ENCODE data around the gene C6orf118. TPM values are rescaled to one million over a fixed set of nuclear protein-coding genes. Genes with fewer than 3 reads are reported as not detected.

Gene C6orf118
- total RNA-seq, 6 experiments from 2014 or later: not detected

GRCh38 chr6:165231581-165232561 lies 77.5 kb downstream of the C6orf118 start:
- peaks cover 6% of the 10 kb centered on the region for H3K36me3 Mint-ChIP-seq (ENCODE audit: low read depth)
- peaks cover 73% of the 10 kb centered on the region for H3K9me3 Mint-ChIP-seq
- H3K27ac Mint-ChIP-seq: no peak overlapping the region
- peaks cover 2% of the 10 kb centered on the region; the same call in 1 of the 2 replicates for H3K27me3 Mint-ChIP-seq (ENCODE audit: insufficient read depth)
- no peak overlapping the region; the same call in 1 of the 2 replicates for H3K4me3 Mint-ChIP-seq
- TF ChIP-seq CTCF (IDR thresholded peaks at IDR 0.05): peak; percentile 45; the same call in 1 of the 2 replicates
- no peak for DNase-seq
- H3K4me1 Mint-ChIP-seq (ENCODE audit: low read depth): no peaks in the 10 kb centered on the region

GRCh38 chr6:165231177-165231576 lies 78.2 kb downstream of the C6orf118 start:
- no peak overlapping the region for H3K4me3 Mint-ChIP-seq
- peaks cover 2% of the 10 kb centered on the region; the same call in 1 of the 2 replicates for H3K27me3 Mint-ChIP-seq (ENCODE audit: insufficient read depth)
- DNase-seq: no peak
- no peaks in the 10 kb centered on the region for H3K4me1 Mint-ChIP-seq (ENCODE audit: low read depth)
- no peak for TF ChIP-seq CTCF (IDR thresholded peaks at IDR 0.05)
- peaks cover 6% of the 10 kb centered on the region for H3K36me3 Mint-ChIP-seq (ENCODE audit: low read depth)
- peaks cover 72% of the 10 kb centered on the region for H3K9me3 Mint-ChIP-seq
- no peak overlapping the region for H3K27ac Mint-ChIP-seq
